Smooth muscle cell (in vitro differentiated cells): ENCODE data around the gene SHKBP1. TPM values are rescaled to one million over a fixed set of nuclear protein-coding genes. Genes with fewer than 3 reads are reported as not detected.
"Not testable (repeated sequence)": the region's sequence is repeated elsewhere in the genome, so short reads cannot be mapped to it uniquely, and the experiment has no call there.

ENCODE experiments used
- DNase-seq: peaks from one replicate; lab custom pipeline; 2025; ENCODE audit not compliant: unreplicated experiment; lab: John Stamatoyannopoulos, UW
- H2AFZ ChIP-seq: fragments of 200-600 bp; sonication (generic); 2 replicates; pipeline ENCODE4 v1.6.0; 2016; ENCODE audit warnings: antibody characterized with exemption, low read depth, mild to moderate bottlenecking
- H3F3A ChIP-seq: fragments of 200-600 bp; sonication (generic); 2 replicates; pipeline ENCODE4 v1.6.0; 2017; ENCODE audit warnings: antibody characterized with exemption, low read depth
- H3K27ac ChIP-seq: fragments of 200-600 bp; sonication (generic); 2 replicates; pipeline ENCODE4 v1.5.1; 2016; ENCODE audit warnings: low read depth, mild to moderate bottlenecking
- H3K27me3 ChIP-seq: fragments of 200-600 bp; sonication (generic); 2 replicates; pipeline ENCODE4 v1.6.1; 2016; ENCODE audit warnings: low read depth, mild to moderate bottlenecking
- H3K36me3 ChIP-seq: fragments of 200-600 bp; sonication (generic); 2 replicates; pipeline ENCODE4 v1.5.1; 2016; ENCODE audit warnings: low read depth
- H3K4me1 ChIP-seq: fragments of 200-600 bp; sonication (generic); 2 replicates; pipeline ENCODE4 v1.5.1; 2016; ENCODE audit warnings: low read depth
- H3K4me2 ChIP-seq: fragments of 200-600 bp; sonication (generic); 2 replicates; pipeline ENCODE4 v1.6.0; 2016; ENCODE audit warnings: mild to moderate bottlenecking
- H3K4me3 ChIP-seq: fragments of 200-600 bp; sonication (generic); 2 replicates; pipeline ENCODE4 v1.5.1; 2016; ENCODE audit warnings: mild to moderate bottlenecking
- H3K79me2 ChIP-seq: fragments of 200-600 bp; sonication (generic); 2 replicates; pipeline ENCODE4 v1.6.0; 2016; ENCODE audit warnings: low read depth, mild to moderate bottlenecking
- H3K9ac ChIP-seq: fragments of 200-600 bp; sonication (generic); 2 replicates; pipeline ENCODE4 v1.6.0; 2016; ENCODE audit warnings: low read depth
- H3K9me3 ChIP-seq: fragments of 200-600 bp; sonication (generic); replicated peaks from 2 replicates; pipeline ENCODE4 v1.5.1; 2016; ENCODE audit warnings: low read depth
- H4K20me1 ChIP-seq: fragments of 200-600 bp; sonication (generic); 2 replicates; pipeline ENCODE4 v1.6.0; 2016; ENCODE audit warnings: low read depth
- CTCF ChIP-seq: fragments of 200-600 bp; sonication (generic); IDR thresholded peaks from 2 replicates; pipeline ENCODE4 v1.5.1; 2017; ENCODE audit warnings: borderline replicate concordance, mild to moderate bottlenecking, antibody characterized with exemption; ENCODE audit not compliant: insufficient read depth, poor library complexity, severe bottlenecking
- WGBS: methylation state at CpG from one replicate; pipeline ENCODE4 v1.1.7; 2016; ENCODE audit warnings: low lambda C conversion rate; 5-methylcytosine and 5-hydroxymethylcytosine counted together
- polyA plus RNA-seq: library from polyadenylated mRNA; unstranded; fragments of >200 nt; fragmentation: Nextera tagmentation; extraction: Ambion mirVana; gene quantifications from 2 replicates; pipeline ENCODE4 v1.2.1, GENCODE V29; 2016
- total RNA-seq: library from RNA; depleted of rRNA; stranded (reverse); fragments of >200 nt; gene quantifications from 2 replicates; pipeline ENCODE4 v1.2.3, GENCODE V29; 2014

Gene SHKBP1
- total and polyA plus RNA-seq, 2 experiments from 2014 or later = 40.9 to 90.8 TPM

DNA sequence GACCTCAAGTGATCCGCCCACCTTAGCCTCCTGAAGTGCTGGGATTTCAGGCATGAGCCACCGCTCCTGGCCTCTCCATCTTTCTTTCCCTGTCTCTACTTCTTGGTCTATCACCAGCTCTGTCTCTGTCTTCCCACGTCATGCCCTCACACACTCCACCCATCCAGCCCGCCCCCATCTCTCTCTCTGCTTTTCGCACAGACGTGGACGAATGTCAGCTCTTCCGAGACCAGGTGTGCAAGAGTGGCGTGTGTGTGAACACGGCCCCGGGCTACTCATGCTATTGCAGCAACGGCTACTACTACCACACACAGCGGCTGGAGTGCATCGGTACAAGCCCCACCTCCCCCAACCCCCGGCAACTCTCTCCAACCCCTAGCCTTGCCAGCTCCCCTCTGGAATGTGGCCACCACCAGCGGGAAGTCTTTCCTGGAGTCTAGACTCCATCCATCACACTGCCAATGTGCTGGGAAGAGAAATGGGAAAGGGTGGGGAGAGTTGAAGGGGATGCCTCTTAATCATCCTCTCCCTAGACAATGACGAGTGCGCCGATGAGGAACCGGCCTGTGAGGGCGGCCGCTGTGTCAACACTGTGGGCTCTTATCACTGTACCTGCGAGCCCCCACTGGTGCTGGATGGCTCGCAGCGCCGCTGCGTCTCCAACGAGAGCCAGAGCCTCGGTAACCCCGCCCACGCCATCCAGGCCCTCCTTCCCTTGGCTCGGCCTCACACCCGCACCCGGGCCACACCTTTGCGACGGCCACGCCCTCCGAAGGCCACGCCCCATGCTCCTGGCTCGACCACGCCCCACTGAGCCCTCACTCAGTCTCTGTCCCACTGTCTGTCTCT, 47.0 kb downstream of the SHKBP1 start:
- Histone ChIP-seq H3K4me2 (no peak overlapping the region), H3K9me3 (no peaks in the 10 kb centered on the region), H3F3A (no peaks in the 10 kb centered on the region), H3K27me3 (no peaks in the 10 kb centered on the region), H3K4me3 (no peak overlapping the region), H3K27ac (peak overlapping the region; percentile 19), H4K20me1 (peaks cover 41% of the 10 kb centered on the region), H3K36me3 (no peaks in the 10 kb centered on the region), H3K79me2 (no peaks in the 10 kb centered on the region), H2AFZ (no peak overlapping the region), H3K9ac (no peak overlapping the region), H3K4me1 (peaks cover 9% of the 10 kb centered on the region)
- no peak for TF ChIP-seq CTCF
- 30% methylated on average over 41 of the region's 41 CpGs for WGBS
- DNase-seq = no peak

DNA sequence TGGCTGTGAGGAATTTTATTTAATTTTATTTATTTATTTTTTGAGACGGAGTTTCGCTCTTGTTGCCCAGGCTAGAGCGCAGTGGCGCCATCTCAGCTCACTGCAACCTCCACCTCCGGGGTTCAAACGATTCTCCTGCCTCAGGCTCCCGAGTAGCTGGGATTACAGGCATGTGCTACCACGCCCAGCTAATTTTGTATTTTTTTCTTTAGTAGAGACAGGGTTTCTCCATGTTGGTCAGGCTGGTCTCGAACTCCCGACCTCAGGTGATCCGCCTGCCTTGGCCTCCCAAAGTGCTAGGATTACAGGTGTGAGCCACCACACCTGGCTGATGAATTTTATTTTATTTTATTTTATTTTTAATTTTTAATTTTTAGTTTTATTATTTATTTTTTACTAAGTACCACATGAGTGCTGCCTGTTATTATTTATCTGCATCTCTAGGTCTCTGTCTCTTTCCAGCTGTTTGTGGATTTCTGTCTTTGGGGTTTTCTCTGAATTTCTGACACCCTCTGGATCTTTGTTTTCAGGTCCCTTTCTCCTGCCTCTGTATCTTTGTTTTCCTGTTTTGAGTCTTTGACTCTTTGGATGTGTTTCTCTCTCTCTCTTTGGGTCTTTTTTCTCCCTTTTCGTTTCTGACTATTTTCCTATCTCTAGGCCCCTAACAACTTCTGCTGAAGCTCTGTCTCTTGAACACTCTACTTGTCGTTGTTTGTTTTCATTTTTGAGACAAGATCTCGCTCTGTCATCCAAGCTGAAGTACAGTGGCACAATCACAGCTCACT, 47.9 kb downstream of the SHKBP1 start:
- H4K20me1 ChIP-seq = peaks cover 32% of the 10 kb centered on the region
- not testable (repeated sequence) for H3K27me3 ChIP-seq, H3K79me2 ChIP-seq, H3K9ac ChIP-seq, DNase-seq, H3K4me2 ChIP-seq, H3K4me3 ChIP-seq, H2AFZ ChIP-seq, H3K27ac ChIP-seq, H3K9me3 ChIP-seq, H3F3A ChIP-seq, H3K4me1 ChIP-seq, H3K36me3 ChIP-seq
- 85% methylated on average over 14 of the region's 14 CpGs for WGBS

DNA sequence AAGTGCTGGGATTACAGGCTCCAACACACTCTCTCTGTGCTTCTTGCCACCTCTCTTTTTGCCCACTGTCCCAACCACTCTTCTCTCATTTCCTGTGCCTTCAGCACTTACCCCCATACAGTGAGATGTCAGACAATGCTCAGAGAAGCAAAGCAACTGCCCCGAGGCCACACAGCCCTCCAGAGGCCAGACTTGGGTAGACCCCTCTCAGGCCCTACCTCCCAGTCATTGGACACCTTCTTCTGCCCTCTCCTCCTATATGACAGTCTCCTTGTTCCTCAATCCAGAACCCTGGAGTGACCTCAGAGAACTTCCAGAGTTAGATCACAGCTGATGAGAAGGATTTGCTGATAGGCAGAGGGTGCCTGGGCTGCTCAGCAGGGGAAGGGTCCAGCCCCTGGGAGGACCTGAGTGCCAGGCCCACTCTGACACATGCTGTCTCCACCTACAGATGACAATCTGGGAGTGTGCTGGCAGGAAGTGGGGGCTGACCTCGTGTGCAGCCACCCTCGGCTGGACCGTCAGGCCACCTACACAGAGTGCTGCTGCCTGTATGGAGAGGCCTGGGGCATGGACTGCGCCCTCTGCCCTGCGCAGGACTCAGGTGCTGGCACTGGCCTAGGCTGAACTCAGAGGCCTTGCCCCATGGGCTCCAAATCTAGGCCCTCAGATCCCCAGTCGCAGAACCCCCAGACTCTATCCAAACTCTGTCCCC, 48.9 kb downstream of the SHKBP1 start:
- peaks cover 31% of the 10 kb centered on the region for H4K20me1 ChIP-seq
- H3K4me3 ChIP-seq = no peak overlapping the region
- H3K36me3 ChIP-seq = no peaks in the 10 kb centered on the region
- H3F3A ChIP-seq = no peaks in the 10 kb centered on the region
- no peaks in the 10 kb centered on the region for H3K27me3 ChIP-seq
- H3K9me3 ChIP-seq = no peaks in the 10 kb centered on the region
- no peak for TF ChIP-seq CTCF
- no peak overlapping the region for H3K27ac ChIP-seq
- H3K4me2 ChIP-seq = no peak overlapping the region
- H3K79me2 ChIP-seq = no peaks in the 10 kb centered on the region
- no peak overlapping the region for H2AFZ ChIP-seq
- H3K9ac ChIP-seq = no peak overlapping the region
- peaks cover 9% of the 10 kb centered on the region for H3K4me1 ChIP-seq
- 67% methylated on average over 7 of the region's 7 CpGs for WGBS
- no peak for DNase-seq

GRCh38 chr19:40626918-40627317, 50.2 kb downstream of the SHKBP1 start:
- Histone ChIP-seq H3K27me3 (no peaks in the 10 kb centered on the region), H3K9ac (no peak overlapping the region), H3K36me3 (no peaks in the 10 kb centered on the region), H3K27ac (no peak overlapping the region), H3K4me1 (peaks cover 9% of the 10 kb centered on the region), H2AFZ (no peak overlapping the region), H4K20me1 (peaks cover 21% of the 10 kb centered on the region), H3K79me2 (no peaks in the 10 kb centered on the region), H3K4me3 (no peak overlapping the region), H3K4me2 (no peak overlapping the region), H3K9me3 (no peaks in the 10 kb centered on the region), H3F3A (no peaks in the 10 kb centered on the region)
- DNase-seq = no peak
- no peak for TF ChIP-seq CTCF
- WGBS = 97% methylated on average over 17 of the region's 24 CpGs
